Keratinocyte (primary cell): ENCODE results near the gene HMCN2. TPM values are rescaled to one million over a fixed set of nuclear protein-coding genes. Genes with fewer than 3 reads are reported as not detected.

Source experiments
- DNase-seq: peaks from one replicate; pipeline ENCODE4 v3.0.0-alpha.2; 2011; ENCODE audit warnings: low read depth, missing footprints, low spot score
- FAIRE-seq: peaks from 2 replicates; lab custom pipeline; 2011; peaks lifted over from hg19 to GRCh38; lab: Jason Lieb, UNC
- H2AFZ ChIP-seq: 2 replicates; pipeline ENCODE4 v1.6.0; 2012; ENCODE audit warnings: low read length, control low read depth, inconsistent platforms; ENCODE audit not compliant: control insufficient read depth
- H3K27ac ChIP-seq: 2 replicates; pipeline ENCODE4 v1.5.1; 2011; ENCODE audit warnings: low read length; ENCODE audit not compliant: control insufficient read depth, insufficient read depth
- H3K27me3 ChIP-seq: 3 replicates; pipeline ENCODE4 v1.6.0; 2011; ENCODE audit warnings: low read length; ENCODE audit not compliant: control insufficient read depth, insufficient read depth; ENCODE audit errors: extremely low read depth
- H3K36me3 ChIP-seq, 2 experiments: 2 replicates in 1 of 2; 3 replicates in 1 of 2; pipeline ENCODE4 v1.5.1; 2011; ENCODE audit warnings: low read length in 2 of 2, mild to moderate bottlenecking in 1 of 2; ENCODE audit not compliant: control insufficient read depth in 2 of 2, insufficient read depth in 2 of 2; ENCODE audit errors: extremely low read depth in 1 of 2
- H3K4me1 ChIP-seq: 3 replicates; pipeline ENCODE4 v1.5.1; 2011; ENCODE audit warnings: low read length; ENCODE audit not compliant: control insufficient read depth, insufficient read depth; ENCODE audit errors: extremely low read depth
- H3K4me2 ChIP-seq: 3 replicates; pipeline ENCODE4 v1.6.0; 2011; ENCODE audit warnings: low read depth, low read length; ENCODE audit not compliant: control insufficient read depth, insufficient read depth; ENCODE audit errors: extremely low read depth
- H3K4me3 ChIP-seq, 3 experiments: fragments of 200-600 bp in 1 of 3; sonication (generic) in 1 of 3; 2 replicates in 2 of 3; 3 replicates in 1 of 3; pipeline ENCODE4 v1.5.1; 2011 to 2016; ENCODE audit warnings: low read length in 3 of 3, mild to moderate bottlenecking in 3 of 3, control low read depth in 2 of 3, inconsistent platforms in 1 of 3, low read depth in 1 of 3, mixed read lengths in 1 of 3, mixed run types in 1 of 3, moderate library complexity in 1 of 3; ENCODE audit not compliant: control insufficient read depth in 2 of 3, insufficient read depth in 2 of 3; ENCODE audit errors: extremely low read depth in 1 of 3
- H3K79me2 ChIP-seq: 2 replicates; pipeline ENCODE4 v1.6.0; 2012; ENCODE audit warnings: low read length; ENCODE audit not compliant: control insufficient read depth, insufficient read depth
- H3K9ac ChIP-seq: 3 replicates; pipeline ENCODE4 v1.6.0; 2011; ENCODE audit warnings: low read length; ENCODE audit not compliant: control insufficient read depth, insufficient read depth; ENCODE audit errors: extremely low read depth
- H3K9me1 ChIP-seq: 3 replicates; pipeline ENCODE4 v1.6.0; 2011; ENCODE audit warnings: low read length; ENCODE audit not compliant: control insufficient read depth, insufficient read depth; ENCODE audit errors: extremely low read depth
- H3K9me3 ChIP-seq: 2 replicates; pipeline ENCODE4 v1.5.1; 2012; ENCODE audit warnings: low read depth, low read length; ENCODE audit not compliant: control insufficient read depth
- H4K20me1 ChIP-seq: 3 replicates; pipeline ENCODE4 v1.6.0; 2011; ENCODE audit warnings: low read length; ENCODE audit not compliant: control insufficient read depth, insufficient read depth; ENCODE audit errors: extremely low read depth
- EZH2 ChIP-seq: IDR thresholded peaks from one replicate; pipeline ENCODE4 v1.6.1; 2012; ENCODE audit warnings: inconsistent platforms, mild to moderate bottlenecking, low read length, moderate library complexity
- dilution Hi-C: fragments of 300-500 bp; cut with MboI; formaldehyde crosslinking; loops from one replicate; pipeline ENCODE4 v1.7.0; 2020; ENCODE audit warnings: low sequenced_read_pairs; ENCODE audit not compliant: extremely low pct_ligation_motif_present
- polyA plus RNA-seq, 5 experiments: library from polyadenylated mRNA; depleted of rRNA in 3 of 5; stranded (reverse) in 3 of 5; stranded (forward) in 1 of 5; unstranded in 1 of 5; fragments of >200 nt; gene quantifications; 1 replicate in 1 of 5; 2 replicates in 3 of 5; 3 replicates in 1 of 5; pipeline versions ENCODE4 v1.2.1 to v1.2.3, GENCODE V29; 2011 to 2012; ENCODE audit warnings: missing spikeins in 2 of 5, low read depth in 1 of 5, low replicate concordance in 1 of 5
- TF ChIP-seq, protein P1 (sequence below), 3 experiments: IDR thresholded peaks in 1 of 3; conservative IDR thresholded peaks in 1 of 3; optimal IDR thresholded peaks in 1 of 3; 2 replicates in 2 of 3; 3 replicates in 1 of 3; pipeline versions ENCODE3 to v1.5.1; 2011; ENCODE audit warnings: low read length in 3 of 3, mild to moderate bottlenecking in 3 of 3, moderate library complexity in 2 of 3, control low read depth in 1 of 3, inconsistent platforms in 1 of 3; ENCODE audit not compliant: insufficient read depth in 2 of 3; ENCODE audit errors: extremely low read depth in 1 of 3

HMCN2 gene
- polyA plus RNA-seq, 1 donor (not counting 4 experiments of a cell fraction or from before 2014, with no cell fraction given): not detected

- DNase-seq (no peak), FAIRE-seq (no peak)
- Histone ChIP-seq H3K4me3 (no peak overlapping the region), H2AFZ (no peak overlapping the region), H3K27ac (no peak overlapping the region), H3K9me1 (no peaks in the 10 kb centered on the region), H3K4me2 (no peak overlapping the region), H4K20me1 (no peaks in the 10 kb centered on the region), H3K79me2 (no peaks in the 10 kb centered on the region), H3K4me1 (no peaks in the 10 kb centered on the region), H3K27me3 (peaks cover 13% of the 10 kb centered on the region), H3K36me3 (no peaks in the 10 kb centered on the region), H3K9me3 (no peaks in the 10 kb centered on the region), H3K9ac (no peak overlapping the region)
- dilution Hi-C loops: no loop called here
- TF ChIP-seq, protein P1, sequence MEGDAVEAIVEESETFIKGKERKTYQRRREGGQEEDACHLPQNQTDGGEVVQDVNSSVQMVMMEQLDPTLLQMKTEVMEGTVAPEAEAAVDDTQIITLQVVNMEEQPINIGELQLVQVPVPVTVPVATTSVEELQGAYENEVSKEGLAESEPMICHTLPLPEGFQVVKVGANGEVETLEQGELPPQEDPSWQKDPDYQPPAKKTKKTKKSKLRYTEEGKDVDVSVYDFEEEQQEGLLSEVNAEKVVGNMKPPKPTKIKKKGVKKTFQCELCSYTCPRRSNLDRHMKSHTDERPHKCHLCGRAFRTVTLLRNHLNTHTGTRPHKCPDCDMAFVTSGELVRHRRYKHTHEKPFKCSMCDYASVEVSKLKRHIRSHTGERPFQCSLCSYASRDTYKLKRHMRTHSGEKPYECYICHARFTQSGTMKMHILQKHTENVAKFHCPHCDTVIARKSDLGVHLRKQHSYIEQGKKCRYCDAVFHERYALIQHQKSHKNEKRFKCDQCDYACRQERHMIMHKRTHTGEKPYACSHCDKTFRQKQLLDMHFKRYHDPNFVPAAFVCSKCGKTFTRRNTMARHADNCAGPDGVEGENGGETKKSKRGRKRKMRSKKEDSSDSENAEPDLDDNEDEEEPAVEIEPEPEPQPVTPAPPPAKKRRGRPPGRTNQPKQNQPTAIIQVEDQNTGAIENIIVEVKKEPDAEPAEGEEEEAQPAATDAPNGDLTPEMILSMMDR (optimal IDR thresholded peaks at IDR 0.05 in 1 of 3, IDR thresholded peaks at IDR 0.05 in 1 of 3, conservative IDR thresholded peaks at IDR 0.05 in 1 of 3; ENCODE audit: extremely low read depth in 1 of 3, insufficient read depth in 2 of 3, low read length in 3 of 3): no peak
- no peak for TF ChIP-seq EZH2
These were observed 46.0 kb downstream of the HMCN2 start for GRCh38 chr9:130311408-130312140.

GRCh38 chr9:130313103-130313858 lies 47.7 kb downstream of the HMCN2 start:
- no peak overlapping the region for H3K27ac ChIP-seq
- dilution Hi-C loops: no loop called here
- DNase-seq (no peak), FAIRE-seq (no peak)
- H3K79me2 ChIP-seq: no peaks in the 10 kb centered on the region
- H3K9me3 ChIP-seq: no peaks in the 10 kb centered on the region
- no peak overlapping the region for H2AFZ ChIP-seq
- H3K9ac ChIP-seq: no peak overlapping the region
- H3K27me3 ChIP-seq: peaks cover 19% of the 10 kb centered on the region
- no peaks in the 10 kb centered on the region for H3K36me3 ChIP-seq
- no peak overlapping the region for H3K4me3 ChIP-seq
- TF ChIP-seq, protein P1 (optimal IDR thresholded peaks at IDR 0.05 in 1 of 3, IDR thresholded peaks at IDR 0.05 in 1 of 3, conservative IDR thresholded peaks at IDR 0.05 in 1 of 3; ENCODE audit: extremely low read depth in 1 of 3, insufficient read depth in 2 of 3, low read length in 3 of 3): no peak
- TF ChIP-seq EZH2: no peak
- no peaks in the 10 kb centered on the region for H3K9me1 ChIP-seq
- H4K20me1 ChIP-seq: no peaks in the 10 kb centered on the region
- no peak overlapping the region for H3K4me2 ChIP-seq
- no peaks in the 10 kb centered on the region for H3K4me1 ChIP-seq
